NCI-H128 (cell line): Measurements from ENCODE around the gene KCNG2.
A peak's percentile ranks its signal among the peaks of the same experiment; 100 is the strongest.
"Not testable (repeated sequence)": the region's sequence is repeated elsewhere in the genome, so short reads cannot be mapped to it uniquely, and the experiment has no call there.

Experiments used
- DNase-seq: peaks from one replicate; lab custom pipeline; 2025; ENCODE audit not compliant: unreplicated experiment; lab: John Stamatoyannopoulos, UW

Gene KCNG2

DNA sequence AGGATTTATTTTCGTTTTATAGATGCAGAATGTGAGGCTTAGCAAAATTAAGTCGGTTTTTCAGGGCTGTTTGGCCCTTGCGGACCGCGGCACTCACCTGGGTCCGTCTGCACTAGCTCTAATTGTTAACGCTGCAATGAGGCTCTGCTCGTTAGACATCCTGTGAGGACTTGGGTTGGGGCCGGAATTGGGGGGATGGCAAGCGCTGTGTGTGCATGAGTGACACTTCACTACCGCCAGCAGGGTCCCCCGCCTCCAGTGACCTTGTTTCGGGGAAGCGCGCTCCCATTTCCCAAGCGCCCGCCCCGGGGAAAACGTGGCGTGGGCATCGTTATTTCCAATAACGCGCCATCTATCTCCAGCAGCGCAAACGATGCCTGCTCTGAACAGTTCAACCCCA lies 54.2 kb downstream of the KCNG2 start:
- no peak for DNase-seq

GRCh38 chr18:79852561-79853302 lies 55.0 kb downstream of the KCNG2 start:
- no peak for DNase-seq

GRCh38 chr18:79853303-79853992 lies 55.7 kb downstream of the KCNG2 start:
- no peak for DNase-seq

GRCh38 chr18:79853993-79854364 lies 56.2 kb downstream of the KCNG2 start:
- no peak for DNase-seq

DNA sequence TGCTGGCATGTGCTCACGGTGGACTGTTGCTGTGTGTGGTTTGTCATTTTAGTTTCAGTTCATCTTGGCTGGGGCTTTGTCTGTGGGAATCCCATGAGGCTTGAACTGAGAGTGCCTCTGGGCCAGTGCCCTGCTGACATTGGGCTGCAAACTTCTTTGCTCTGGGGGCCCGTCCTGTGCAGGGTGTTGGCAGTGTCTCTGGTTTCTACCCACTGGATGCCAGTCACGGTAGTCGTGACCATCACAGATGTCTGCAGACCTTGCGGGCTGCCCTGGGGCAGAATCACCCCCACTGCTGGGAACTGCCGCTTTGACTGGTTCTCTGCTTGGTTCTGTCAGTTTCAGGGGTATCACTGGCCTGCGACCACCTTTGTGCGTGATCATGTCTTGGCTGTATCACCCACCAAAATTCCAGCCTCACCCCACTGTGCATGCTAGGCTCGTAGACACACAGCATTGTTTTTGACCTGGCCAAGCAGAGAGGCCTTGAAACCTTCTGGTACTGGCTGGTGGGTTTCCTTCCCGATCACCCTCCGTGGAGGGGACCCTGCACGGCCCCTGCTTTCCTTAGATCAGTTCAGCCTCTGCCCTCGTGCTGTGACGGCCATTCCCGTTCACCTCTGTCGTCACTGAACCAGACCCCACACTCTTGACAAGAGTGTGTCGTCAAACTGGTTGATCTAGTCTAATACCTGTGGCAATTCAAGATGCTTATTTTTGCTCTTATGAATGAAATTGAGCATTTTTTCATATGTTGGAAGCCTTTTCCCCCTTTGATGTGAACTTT lies 57.6 kb downstream of the KCNG2 start:
- DNase-seq: no peak

DNA sequence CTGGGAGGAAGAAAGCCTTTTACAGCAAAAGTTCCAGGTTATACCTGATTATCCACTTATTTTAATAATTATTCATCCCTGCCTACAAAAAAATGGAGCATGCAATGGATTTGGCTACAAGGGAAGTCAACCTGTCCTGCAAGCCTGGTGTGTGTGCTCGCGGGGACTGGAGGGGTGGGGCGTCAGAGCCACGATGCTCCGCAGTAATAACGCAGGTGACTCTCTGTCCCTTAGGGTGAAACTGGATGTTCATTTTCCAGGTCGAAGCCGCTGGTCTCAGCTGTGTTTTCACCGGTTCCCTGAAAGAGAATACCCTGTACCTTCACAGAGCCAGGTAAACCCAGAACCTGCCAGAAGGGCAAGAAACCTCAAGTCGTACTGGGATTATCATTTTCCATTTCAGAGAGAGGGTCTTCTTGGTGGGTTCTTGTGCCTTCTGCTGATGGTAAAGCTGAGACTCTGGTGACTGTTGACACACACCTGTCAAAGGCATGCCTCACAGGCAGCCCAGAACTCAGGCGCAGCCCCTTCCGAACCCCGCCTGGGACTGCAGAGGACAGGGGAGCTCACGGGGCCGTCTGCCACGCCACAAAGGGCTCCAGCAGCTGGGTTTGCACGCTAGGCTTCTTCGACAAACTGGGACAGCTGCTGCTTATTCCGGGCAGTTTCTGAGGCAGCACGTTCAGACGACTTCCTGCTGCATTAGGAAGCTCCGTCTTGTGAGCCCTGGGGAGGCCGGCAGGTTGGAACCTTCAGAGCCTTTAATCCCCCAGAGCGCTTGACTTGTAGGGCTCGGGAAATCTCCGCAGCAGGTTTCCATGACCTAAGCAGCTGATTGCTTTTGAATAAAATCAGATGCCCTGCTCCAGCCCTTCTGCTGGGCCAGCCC lies 58.6 kb downstream of the KCNG2 start:
- DNase-seq: peak; percentile 53

- DNase-seq: no peak
These were observed 59.4 kb downstream of the KCNG2 start for GRCh38 chr18:79857082-79857671.

DNA sequence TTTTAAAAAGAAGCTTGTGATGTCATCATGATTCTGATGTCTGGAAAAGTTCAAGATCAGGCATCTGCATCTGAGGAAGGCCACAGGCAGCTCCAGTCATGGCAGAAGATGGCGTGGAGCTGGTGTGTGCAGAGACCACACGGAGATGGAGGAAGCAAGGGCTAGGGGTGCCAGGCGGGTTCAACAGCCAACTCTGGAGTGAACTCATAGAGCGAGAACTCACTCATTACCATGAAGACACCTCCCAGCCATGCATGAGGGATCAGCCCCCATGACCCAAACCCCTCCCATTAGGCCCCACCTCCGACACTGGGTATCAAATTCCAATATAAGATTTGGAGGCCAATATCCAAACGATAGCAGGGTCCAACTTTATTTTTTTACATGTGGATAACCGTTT lies 61.6 kb downstream of the KCNG2 start:
- DNase-seq: no peak

DNA sequence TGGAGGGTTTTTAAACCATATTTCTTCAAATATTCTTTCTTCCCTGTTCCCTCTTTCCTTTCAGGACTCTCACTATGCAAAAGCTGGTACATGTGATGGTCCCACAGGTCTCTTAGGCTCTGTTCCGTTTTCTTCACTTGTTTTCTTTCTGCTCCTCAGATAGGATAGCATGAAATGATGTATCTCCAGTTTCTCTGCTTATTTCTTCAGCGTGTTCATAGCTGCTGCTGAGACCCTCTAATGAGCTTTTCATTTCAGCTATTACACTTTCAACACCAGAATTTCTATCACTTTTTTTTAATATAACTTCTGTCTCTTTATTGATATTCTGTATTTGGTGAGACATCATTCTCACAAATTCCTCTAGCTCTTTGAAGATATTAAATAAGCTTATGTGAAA lies 63.9 kb downstream of the KCNG2 start:
- no peak for DNase-seq

DNA sequence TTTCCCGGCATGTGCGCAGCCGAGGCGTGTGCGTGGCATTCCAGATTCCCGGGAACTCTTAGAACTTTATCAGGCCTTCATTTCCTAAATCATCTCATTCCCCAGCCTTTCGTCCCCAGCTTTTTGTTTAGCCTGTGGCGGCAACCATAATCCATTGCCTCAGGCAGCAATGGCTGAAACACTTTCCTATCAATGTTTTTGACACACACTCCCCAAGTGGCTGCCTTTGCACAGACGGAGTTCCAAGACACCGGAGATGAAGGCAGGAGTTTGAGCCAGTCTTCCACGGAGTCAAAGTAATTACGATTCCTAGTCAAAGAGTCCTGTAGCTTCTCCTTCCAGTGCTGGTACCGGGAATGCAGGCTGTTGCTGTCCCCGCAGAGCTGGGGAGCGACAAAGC lies 64.8 kb downstream of the KCNG2 start:
- no peak for DNase-seq

DNA sequence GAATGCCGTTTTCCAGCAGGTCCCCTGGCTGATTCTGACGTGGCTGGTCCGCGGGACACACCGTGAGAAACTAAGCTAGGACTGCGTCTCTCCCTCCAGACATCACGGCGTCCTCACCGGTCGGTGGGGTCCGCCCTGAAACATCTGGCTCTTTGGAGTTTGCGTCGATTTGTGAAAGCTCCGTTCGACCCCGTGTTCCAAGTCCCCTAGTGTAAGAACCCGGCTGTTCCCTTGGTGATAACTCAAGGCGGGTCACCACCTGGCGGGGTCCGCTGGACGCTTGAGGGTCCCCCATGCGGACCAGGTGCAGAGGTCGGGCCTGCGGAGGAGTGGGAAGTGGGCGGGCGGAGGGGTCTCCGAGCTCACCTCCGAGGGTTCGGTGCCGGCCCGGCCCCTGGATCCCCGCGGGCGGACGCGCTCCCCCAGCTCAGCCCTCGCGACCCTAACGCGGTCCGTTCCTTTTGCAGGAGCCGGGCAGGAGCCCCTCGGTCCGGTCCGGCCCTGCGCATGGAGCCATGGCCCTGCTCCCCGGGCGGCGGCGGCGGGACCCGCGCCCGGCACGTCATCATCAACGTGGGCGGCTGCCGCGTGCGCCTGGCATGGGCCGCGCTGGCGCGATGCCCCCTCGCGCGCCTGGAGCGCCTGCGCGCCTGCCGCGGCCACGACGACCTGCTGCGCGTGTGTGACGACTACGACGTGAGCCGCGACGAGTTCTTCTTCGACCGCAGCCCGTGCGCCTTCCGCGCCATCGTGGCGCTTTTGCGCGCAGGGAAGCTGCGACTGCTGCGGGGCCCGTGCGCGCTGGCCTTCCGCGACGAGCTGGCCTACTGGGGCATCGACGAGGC lies 65.6 kb downstream of the KCNG2 start:
- no peak for DNase-seq

DNA sequence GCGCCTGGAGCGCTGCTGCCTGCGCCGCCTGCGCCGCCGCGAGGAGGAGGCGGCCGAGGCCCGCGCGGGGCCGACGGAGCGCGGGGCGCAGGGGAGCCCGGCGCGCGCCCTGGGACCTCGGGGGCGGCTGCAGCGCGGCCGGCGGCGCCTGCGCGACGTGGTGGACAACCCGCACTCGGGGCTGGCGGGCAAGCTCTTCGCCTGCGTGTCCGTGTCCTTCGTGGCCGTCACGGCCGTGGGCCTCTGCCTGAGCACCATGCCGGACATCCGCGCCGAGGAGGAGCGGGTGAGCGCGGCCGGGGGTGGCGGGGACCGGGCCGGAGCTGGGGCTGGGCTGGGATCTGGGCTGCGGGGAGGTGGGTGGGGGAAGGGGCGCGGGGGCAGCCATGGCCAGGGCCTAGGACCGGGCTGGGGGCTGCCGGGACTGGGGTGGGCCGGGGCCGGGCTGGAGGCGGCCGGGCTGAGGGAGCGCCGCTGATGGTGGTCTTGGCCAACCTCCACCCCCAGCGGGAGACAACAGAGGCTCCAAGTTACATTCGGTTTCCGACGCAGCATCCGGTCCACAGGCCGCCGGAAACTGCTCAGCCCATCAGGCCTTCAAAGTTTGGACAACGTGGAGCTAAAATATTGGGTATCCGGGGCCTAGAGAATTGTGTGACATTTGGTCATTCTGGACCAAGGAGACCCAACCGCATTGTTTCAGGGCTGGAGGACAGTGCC lies 66.4 kb downstream of the KCNG2 start:
- DNase-seq: no peak

DNA sequence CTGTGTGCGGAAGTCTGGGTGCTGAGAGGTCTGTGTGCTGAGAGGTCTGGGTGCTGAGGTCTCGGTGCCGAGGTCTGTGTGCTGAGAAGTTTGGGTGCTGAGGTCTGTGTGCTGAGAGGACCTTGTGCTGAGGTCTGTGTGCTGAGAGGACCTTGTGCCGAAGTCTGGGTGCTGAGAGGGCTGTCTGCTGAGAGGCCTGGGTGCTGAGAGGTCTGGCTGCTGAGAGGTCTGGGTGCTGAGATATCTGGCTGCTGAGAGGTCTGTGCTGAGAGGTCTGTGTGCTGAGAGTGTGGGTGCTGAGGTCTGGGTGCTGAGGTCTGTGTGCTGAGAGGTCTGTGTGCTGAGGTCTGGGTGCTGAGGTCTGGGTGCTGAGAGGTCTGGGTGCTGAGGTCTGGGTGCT lies 67.2 kb downstream of the KCNG2 start:
- not testable (repeated sequence) for DNase-seq

DNA sequence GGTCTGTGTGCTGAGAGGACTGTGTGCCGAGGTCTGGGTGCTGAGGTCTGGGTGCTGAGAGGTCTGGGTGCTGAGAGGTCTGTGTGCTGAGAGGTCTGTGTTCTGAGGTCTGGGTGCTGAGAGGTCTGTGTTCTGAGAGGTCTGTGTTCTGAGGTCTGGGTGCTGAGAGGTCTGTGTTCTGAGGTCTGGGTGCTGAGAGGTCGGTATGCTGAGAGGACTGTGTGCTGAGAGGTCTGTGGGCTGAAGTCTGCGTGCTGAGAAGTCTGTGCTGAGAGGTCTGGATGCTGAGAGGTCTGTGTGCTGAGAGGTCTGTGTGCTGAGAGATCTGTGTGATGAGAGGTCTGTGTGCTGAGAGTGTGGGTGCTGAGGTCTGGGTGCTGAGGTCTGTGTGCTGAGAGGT lies 68.2 kb downstream of the KCNG2 start:
- not testable (repeated sequence) for DNase-seq

DNA sequence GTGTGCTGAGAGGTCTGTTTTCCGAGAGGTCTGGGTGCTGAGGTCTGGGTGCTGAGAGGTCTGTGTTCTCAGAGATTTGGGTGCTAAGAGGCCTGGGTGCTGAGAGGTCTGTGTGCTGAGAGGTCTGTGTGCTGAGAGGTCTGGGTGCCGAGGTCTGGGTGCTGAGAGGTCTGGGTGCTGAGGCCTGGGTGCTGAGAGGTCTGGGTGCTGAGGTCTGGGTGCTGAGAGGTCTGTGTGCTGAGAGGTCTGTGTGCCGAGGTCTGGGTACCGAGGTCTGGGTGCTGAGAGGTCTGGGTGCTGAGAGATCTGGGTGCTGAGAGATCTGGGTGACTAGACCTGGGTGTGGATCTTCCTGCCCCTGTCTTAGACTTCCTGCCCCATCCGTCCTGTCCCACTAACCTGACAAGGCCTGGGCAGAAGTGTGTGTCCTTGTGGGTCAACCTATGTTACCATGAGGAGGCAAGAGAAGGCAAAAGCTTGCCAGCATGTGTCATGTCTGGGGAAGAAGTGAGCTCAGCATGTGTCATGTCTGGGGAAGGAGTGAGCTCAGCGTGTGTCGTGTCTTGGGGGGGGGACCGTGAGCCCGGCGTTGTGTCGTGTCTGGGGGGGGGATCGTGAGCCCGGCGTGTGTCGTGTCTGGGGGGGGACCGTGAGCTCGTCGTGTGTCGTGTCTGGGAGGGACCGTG lies 69.3 kb downstream of the KCNG2 start:
- no peak for DNase-seq

GRCh38 chr18:79867666-79868065 lies 69.9 kb downstream of the KCNG2 start:
- DNase-seq: no peak

DNA sequence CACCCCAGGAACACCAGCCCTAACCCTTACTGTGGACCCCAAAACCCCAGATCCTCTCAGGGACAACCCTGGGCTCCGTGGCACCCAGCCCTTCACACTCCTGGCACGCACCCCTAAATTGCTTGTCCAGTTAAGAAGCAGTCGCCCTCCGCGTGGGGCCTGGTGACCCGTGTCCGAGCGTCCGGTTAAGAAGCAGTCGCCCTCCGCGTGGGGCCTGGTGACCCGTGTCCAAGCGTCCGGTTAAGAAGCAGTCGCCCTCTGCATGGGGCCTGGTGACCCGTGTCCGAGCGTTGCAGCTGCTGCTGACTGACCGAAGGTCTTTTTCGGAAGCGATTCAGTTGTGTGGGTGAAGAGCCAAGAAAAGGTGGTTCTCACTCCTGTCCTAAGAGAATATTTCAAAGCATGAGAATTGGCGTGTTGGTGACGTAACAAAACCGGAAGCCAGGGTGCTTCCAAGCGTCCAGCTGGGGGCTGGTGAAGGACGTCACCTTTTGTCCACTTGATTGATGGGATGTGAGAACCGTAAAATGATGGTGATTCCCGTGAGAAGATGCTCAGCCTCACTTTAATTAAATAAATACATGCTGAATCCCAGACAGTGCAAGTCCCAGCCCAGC lies 70.5 kb downstream of the KCNG2 start:
- DNase-seq: no peak
